Tibial artery (tissue), 4 donors: Measurements from ENCODE around the gene PHRF1.

Source experiments
- DNase-seq, 2 donors: peaks; one replicate each; pipeline ENCODE4 v3.0.0-alpha.2; 2019
- H3K27ac ChIP-seq, 2 donors: fragments of 200-600 bp; sonication (generic) in 1 of 2; 1 replicate in 1 of 2; 2 replicates in 1 of 2; pipeline ENCODE4 v1.5.1; 2018 to 2019; ENCODE audit warnings: mild to moderate bottlenecking in 1 of 2
- H3K27me3 ChIP-seq, 2 donors: fragments of 200-600 bp; sonication (generic) in 1 of 2; one replicate each; pipeline versions ENCODE4 v1.5.1 to v1.6.0; 2016 to 2019
- H3K36me3 ChIP-seq, 3 donors: fragments of 200-600 bp; sonication (generic) in 2 of 3; one replicate each; pipeline ENCODE4 v1.5.1; 2016 to 2019; ENCODE audit warnings: mild to moderate bottlenecking in 2 of 3
- H3K4me1 ChIP-seq, 4 donors: fragments of 200-600 bp; sonication (generic) in 2 of 4; 1 replicate in 3 of 4; 2 replicates in 1 of 4; pipeline ENCODE4 v1.5.1; 2016 to 2019
- H3K4me3 ChIP-seq, 2 donors: fragments of 200-600 bp; sonication (generic) in 1 of 2; 1 replicate in 1 of 2; 2 replicates in 1 of 2; pipeline ENCODE4 v1.5.1; 2018 to 2019; ENCODE audit warnings: mild to moderate bottlenecking in 2 of 2
- H3K9me3 ChIP-seq, 3 donors: fragments of 200-600 bp; sonication (generic) in 1 of 3; one replicate each; pipeline ENCODE4 v1.5.1; 2016 to 2019
- intact Hi-C: fragments of 100-400 bp; cut with DNase I; formaldehyde crosslinking; loops from one replicate; pipeline ENCODE4 v1.15.0; 2023; ENCODE audit warnings: low total_unique reads
- TF ChIP-seq, protein P1 (sequence below), 2 experiments: fragments of 200-600 bp in 1 of 2; fragments of 450-650 bp in 1 of 2; IDR thresholded peaks; one replicate each; pipeline ENCODE4 v1.5.1; 2017 to 2019; ENCODE audit warnings: antibody characterized with exemption in 2 of 2, mild to moderate bottlenecking in 1 of 2, moderate library complexity in 1 of 2

PHRF1 gene

DNA sequence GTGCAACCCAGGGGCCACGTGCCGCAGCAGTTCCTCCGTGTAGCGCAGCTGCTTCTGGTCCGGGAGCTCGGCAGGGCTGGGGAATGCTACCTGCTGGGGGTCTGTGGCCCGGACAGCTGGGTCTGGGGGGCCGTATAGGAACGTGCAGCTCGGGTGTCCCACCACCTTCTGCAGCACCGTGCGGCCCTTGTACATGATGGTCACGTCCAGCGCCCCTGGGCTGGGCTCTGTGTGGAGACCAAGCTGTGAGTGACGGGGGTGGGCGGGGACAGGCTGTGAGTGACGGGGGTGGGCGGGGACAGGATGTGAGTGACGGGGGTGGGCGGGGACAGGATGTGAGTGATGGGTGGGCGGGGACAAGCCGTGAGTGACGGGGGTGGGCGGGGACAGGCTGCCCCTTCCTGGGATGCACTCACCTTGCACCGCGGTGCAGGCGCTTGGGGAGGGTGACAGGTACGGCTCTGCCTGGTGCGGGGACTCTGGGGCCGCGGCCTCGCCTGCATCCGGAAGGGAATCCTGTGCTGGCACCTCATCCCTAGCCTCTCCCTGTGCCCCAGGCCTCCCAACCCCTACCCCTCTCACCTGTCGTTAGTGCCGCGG, 37.2 kb downstream of the PHRF1 start:
- H3K9me3 ChIP-seq, result no peaks in the 10 kb centered on the region
- peaks cover 0 to 28% (median 19%) of the 10 kb centered on the region in 4 donors for H3K4me1 ChIP-seq
- TF ChIP-seq, protein P1, sequence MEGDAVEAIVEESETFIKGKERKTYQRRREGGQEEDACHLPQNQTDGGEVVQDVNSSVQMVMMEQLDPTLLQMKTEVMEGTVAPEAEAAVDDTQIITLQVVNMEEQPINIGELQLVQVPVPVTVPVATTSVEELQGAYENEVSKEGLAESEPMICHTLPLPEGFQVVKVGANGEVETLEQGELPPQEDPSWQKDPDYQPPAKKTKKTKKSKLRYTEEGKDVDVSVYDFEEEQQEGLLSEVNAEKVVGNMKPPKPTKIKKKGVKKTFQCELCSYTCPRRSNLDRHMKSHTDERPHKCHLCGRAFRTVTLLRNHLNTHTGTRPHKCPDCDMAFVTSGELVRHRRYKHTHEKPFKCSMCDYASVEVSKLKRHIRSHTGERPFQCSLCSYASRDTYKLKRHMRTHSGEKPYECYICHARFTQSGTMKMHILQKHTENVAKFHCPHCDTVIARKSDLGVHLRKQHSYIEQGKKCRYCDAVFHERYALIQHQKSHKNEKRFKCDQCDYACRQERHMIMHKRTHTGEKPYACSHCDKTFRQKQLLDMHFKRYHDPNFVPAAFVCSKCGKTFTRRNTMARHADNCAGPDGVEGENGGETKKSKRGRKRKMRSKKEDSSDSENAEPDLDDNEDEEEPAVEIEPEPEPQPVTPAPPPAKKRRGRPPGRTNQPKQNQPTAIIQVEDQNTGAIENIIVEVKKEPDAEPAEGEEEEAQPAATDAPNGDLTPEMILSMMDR (IDR thresholded peaks at IDR 0.05), result no peak
- peak; percentile 72 to 83 for DNase-seq
- H3K36me3 ChIP-seq, result peaks cover 50 to 66% (median 53%) of the 10 kb centered on the region in 3 donors
- no peak overlapping the region for H3K4me3 ChIP-seq
- H3K27ac ChIP-seq, result peak overlapping the region; percentile 86 to 90
- intact Hi-C loops, result loop anchor here (5.0 kb wide), 1 partner anchor 36 kb away; the partner anchor contains the start of gene PHRF1
- no peaks in the 10 kb centered on the region for H3K27me3 ChIP-seq

DNA sequence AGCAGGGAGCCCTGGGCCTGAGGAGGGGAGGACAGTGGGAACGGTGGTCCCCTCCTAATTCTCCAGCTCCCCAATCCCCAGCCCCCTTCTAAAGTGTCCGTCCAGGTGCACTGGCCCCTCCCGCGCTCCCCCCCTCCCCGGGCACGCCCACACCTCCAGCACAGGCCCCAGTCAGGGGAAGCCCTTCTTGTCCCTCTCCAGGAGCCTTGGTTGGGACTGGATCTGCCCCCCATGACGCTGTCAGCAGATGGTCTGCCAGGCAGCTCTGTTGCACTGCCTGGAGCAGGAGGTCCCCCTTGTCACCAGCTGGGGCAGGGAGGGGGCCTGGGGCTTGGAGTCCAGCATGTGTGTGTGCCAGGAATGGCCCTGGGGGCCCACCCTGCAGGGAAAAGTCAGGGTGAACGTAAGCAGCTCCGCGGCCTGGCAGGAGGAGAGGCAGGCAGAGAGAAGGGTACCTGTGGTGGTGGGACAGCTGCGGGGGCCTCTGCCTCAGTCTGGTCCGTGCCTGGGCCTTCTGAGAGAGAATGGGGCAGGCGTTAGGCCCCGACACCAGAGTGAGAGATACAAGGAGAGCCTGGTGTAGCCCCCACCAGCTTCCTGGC, 37.9 kb downstream of the PHRF1 start:
- Histone ChIP-seq H3K4me3 (peak overlapping the region in 1 of 2 donors; percentile 89), H3K36me3 (peaks cover 43 to 63% (median 46%) of the 10 kb centered on the region in 3 donors), H3K4me1 (peaks cover 0 to 28% (median 19%) of the 10 kb centered on the region in 4 donors), H3K27ac (peak overlapping the region; percentile 86 to 90), H3K27me3 (no peaks in the 10 kb centered on the region), H3K9me3 (no peaks in the 10 kb centered on the region)
- intact Hi-C loops, result loop anchor here (5.0 kb wide), 1 partner anchor 37 kb away; the partner anchor contains the start of gene PHRF1
- DNase-seq, result peak in 1 of 2 donors; percentile 61
- TF ChIP-seq, protein P1 (IDR thresholded peaks at IDR 0.05), result no peak

DNA sequence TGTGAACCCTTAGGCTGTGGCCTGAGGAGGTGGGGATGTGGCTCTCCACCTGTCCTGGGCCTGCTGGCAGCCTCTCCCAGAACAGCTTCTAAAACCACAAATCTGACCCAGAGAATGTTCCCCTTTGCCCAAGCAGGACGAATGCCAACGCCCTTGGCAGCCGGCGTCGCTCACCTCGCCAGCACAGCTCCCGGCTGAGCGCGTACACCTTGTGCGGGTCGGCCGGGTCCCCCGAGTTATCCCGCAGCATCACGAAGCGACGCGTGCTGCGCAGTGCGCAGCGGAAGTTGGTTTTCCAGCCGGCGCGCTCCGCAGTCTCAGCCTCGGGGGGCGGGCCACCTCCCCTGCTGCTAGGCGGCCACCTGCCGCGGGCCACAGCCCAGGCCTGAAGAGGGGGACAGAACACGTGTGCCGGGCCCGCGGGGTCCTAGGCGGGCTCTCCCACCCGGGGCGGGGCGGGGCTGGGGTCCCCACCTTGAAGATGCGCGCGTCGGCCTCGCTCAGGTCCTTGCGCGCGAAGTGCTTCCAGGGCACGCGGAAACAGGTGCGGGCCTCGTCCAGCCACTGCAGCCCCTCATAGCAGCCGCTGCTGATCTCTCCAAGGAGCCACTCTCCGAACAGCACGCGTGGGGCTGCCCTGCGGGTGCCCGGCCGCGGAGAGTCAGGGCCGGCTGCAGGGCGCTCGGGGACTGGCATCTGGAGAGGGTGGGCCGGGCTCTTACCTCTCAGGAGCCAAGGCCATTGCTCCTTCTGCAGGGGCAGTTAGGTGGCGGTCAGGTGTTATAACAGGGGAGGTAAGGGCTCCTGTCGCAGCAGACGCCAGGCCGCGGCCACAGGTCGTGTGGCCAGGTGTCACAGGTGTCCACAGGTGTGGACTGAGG, 38.6 kb downstream of the PHRF1 start:
- H3K9me3 ChIP-seq, result no peaks in the 10 kb centered on the region
- DNase-seq, result peak in 1 of 2 donors; percentile 68
- intact Hi-C loops, result loop anchor here (5.0 kb wide), 1 partner anchor 38 kb away; the partner anchor contains the start of gene PHRF1
- peak overlapping the region; percentile 86 to 90 for H3K27ac ChIP-seq
- H3K4me1 ChIP-seq, result peaks cover 0 to 28% (median 19%) of the 10 kb centered on the region in 4 donors
- no peaks in the 10 kb centered on the region for H3K27me3 ChIP-seq
- peak overlapping the region; percentile 77 to 89 for H3K4me3 ChIP-seq
- H3K36me3 ChIP-seq, result peaks cover 36 to 56% (median 39%) of the 10 kb centered on the region in 3 donors
- TF ChIP-seq, protein P1 (IDR thresholded peaks at IDR 0.05), result no peak

DNA sequence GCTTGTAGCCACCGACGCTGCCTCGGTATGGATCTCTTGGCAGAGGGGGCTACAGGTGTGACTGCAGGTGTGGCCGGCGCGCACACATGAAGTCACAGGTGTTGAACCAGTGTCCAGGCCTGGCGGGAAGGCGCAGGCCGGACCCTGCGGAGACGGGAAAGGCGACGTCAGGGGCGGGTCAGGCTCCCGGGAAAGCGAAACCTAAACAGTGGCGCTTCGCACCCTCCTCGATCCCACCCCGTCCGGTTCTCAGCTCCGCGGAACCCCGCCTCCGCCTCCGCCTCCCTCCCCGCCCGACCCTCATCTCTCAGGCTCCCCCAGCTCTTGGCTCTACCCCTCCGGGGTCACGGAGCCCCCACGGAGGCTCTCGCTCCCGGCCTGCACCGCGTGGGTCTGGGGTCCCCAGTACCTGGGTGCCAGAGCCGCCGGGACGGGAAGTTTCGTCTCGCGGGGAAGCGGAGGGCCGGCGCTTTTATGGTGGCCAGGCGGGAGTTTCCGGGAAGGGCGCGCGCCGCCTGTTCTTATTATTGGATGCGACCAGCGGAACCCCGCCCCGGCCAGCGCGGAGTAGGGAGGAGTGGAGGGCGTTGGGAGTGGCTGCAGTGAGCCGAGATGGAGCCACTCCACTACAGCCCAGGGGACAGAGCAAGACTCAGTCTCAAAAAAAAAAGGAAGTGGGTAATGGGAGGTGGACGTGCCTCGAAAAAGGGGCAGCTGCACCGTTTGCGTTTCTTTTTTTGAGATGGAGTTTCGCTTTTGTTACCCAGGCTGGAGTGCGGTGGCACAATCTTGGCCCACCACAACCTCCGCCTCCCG, 39.4 kb downstream of the PHRF1 start, which contains the start of gene IRF7:
Gene IRF7, minus strand, starts transcription at position 447 of the 816 bp plus-strand sequence. CDS start 586 bp downstream, outside the sequence.
- TF ChIP-seq, protein P1 (IDR thresholded peaks at IDR 0.05), result no peak
- intact Hi-C loops, result no loop called here
- Histone ChIP-seq H3K4me3 (peak within 1 kb of the TSS; percentile 77 to 89), H3K27ac (peak within 1 kb of the TSS; percentile 86 to 90), H3K27me3 (no peaks in the 10 kb centered on the region), H3K4me1 (peaks cover 0 to 28% (median 19%) of the 10 kb centered on the region in 4 donors), H3K9me3 (no peaks in the 10 kb centered on the region), H3K36me3 (peaks cover 29 to 47% (median 30%) of the 10 kb centered on the region in 3 donors)
- DNase-seq, result peak; percentile 98
